Measurements from ENCODE around the gene CSTF3. TPM values are rescaled to one million over a fixed set of nuclear protein-coding genes. Genes with fewer than 3 reads are reported as not detected.

The CSTF3 gene
- total and polyA plus RNA-seq, 8 donors: 23.5 to 64.4 (median 49.8) TPM

DNA sequence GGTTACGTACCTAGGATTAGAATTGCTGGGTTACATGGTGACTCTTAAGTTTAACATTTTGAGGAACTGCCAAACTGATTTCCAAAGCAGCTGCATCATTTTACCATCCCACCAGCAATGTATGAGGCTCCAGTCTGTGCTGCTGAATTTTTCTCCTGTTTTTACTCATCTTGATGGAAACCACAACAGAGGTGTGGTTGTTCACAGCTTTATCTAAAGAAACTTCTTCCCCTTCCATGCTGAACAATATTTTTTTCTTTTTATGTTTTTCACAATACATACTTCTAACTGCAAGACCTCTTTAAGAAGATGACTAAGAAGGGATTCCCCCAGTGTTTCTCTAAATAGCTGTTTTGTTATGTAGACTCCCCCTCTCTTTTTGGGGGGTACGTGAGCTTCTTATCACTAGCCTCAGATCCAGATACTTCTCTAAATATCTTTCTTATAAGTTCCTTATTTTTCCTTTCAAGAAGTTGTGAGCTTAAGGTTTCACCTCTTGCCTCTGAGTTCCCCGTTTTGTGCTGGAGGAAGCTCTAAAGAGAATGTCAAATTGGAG lies 97.9 kb downstream of the CSTF3 start:
- Histone ChIP-seq H3K36me3 (peaks cover 0 to 75% of the 10 kb centered on the region in 2 donors), H3K4me3 (no peak overlapping the region), H3K27me3 (no peaks in the 10 kb centered on the region), H3K27ac (peak overlapping the region in 1 of 2 donors; percentile 82), H3K4me1 (peaks cover 0 to 26% of the 10 kb centered on the region in 2 donors), H3K9me3 (no peaks in the 10 kb centered on the region)
- intact Hi-C loops (cut with DNase I): no loop called here
- TF ChIP-seq, protein P1, sequence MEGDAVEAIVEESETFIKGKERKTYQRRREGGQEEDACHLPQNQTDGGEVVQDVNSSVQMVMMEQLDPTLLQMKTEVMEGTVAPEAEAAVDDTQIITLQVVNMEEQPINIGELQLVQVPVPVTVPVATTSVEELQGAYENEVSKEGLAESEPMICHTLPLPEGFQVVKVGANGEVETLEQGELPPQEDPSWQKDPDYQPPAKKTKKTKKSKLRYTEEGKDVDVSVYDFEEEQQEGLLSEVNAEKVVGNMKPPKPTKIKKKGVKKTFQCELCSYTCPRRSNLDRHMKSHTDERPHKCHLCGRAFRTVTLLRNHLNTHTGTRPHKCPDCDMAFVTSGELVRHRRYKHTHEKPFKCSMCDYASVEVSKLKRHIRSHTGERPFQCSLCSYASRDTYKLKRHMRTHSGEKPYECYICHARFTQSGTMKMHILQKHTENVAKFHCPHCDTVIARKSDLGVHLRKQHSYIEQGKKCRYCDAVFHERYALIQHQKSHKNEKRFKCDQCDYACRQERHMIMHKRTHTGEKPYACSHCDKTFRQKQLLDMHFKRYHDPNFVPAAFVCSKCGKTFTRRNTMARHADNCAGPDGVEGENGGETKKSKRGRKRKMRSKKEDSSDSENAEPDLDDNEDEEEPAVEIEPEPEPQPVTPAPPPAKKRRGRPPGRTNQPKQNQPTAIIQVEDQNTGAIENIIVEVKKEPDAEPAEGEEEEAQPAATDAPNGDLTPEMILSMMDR (IDR thresholded peaks at IDR 0.05): no peak
- no peak for ATAC-seq
- no peak for DNase-seq

DNA sequence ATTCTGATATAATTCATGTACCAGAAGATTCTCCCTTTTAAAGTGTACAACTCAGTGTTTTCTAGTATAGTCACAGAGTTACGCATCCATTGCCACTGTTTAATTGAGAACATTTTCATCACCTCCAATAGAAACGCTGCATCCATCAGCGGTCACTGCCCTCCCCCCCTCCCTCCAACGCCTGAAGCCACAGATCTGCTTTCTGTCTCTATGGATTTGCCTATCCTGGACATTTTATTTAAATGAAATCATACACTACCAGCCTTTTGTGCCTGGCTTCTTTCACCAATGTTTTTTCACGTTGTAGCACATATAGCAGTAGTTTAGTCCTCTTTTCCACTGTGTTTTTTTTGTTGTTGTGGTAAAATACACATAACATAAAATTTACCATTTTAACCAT lies 99.1 kb downstream of the CSTF3 start:
- intact Hi-C loops (cut with DNase I): no loop called here
- Histone ChIP-seq H3K9me3 (no peaks in the 10 kb centered on the region), H3K4me3 (no peak overlapping the region), H3K36me3 (peaks cover 0 to 74% of the 10 kb centered on the region in 2 donors), H3K4me1 (peaks cover 0 to 26% of the 10 kb centered on the region in 2 donors), H3K27ac (no peak overlapping the region), H3K27me3 (no peaks in the 10 kb centered on the region)
- no peak for ATAC-seq
- DNase-seq: no peak
- TF ChIP-seq, protein P1 (IDR thresholded peaks at IDR 0.05): no peak

DNA sequence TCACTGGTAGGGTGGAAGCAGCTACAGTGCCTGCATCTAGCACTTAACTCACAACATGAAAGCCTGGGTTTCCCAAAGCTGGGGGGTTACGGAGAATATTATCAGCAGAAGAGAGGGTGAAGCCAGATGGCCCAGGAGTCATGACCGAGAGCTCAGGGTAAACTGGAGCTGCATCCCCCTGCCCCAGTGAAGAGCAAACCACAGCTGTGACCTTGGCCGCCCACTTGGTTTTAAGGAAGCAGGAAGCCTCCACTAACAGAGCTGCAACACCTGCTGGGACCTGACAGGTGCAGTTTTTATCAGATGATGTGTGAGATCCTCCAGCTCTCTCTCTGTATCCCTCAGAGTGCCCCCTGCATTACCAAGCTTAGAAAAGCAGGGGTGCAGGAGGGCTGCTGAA lies 101.0 kb downstream of the CSTF3 start:
- intact Hi-C loops (cut with DNase I): no loop called here
- TF ChIP-seq, protein P1 (IDR thresholded peaks at IDR 0.05): no peak

DNA sequence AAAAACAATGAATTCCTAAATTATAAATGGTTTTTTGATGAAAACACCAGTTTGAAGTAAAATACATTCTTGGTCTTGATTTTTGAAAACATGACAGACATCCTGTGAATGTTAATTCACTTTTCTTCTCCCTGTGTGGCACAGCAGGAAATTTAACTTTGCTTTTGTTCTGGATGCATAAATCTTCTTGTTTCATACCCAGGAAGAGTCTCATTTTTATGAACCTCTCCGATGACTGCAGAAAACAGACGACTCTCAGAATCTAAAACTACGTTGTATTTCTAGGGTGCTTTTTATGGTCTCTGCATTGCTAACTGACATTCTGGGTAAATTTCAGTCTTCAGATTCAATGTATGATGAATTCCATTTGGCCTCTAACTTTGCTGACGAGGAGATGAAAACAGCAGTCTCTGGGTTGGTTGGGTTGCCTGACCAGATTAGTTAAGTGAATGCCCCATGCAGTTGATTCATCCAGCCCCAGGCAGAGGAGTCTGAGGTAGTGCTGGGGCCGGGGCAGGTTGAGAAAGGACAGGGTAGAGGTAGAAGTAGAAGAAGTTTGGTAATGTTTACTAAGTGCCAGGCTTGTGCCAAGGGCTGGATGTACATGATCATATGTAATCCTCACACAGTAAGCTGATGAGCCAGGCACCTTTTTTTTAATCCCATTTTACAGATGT lies 101.8 kb downstream of the CSTF3 start:
- ATAC-seq (no peak), DNase-seq (no peak)
- intact Hi-C loops (cut with DNase I): no loop called here
- TF ChIP-seq, protein P1 (IDR thresholded peaks at IDR 0.05): no peak
- H3K27ac ChIP-seq: no peak overlapping the region
- H3K4me3 ChIP-seq: no peak overlapping the region
- peaks cover 0 to 79% of the 10 kb centered on the region in 2 donors for H3K36me3 ChIP-seq
- no peaks in the 10 kb centered on the region for H3K27me3 ChIP-seq
- no peaks in the 10 kb centered on the region for H3K9me3 ChIP-seq
- peaks cover 0 to 17% of the 10 kb centered on the region in 2 donors for H3K4me1 ChIP-seq

More for the DNA sequence above, 101.0 kb downstream of the CSTF3 start:
- Histone ChIP-seq H3K36me3 (peaks cover 0 to 72% of the 10 kb centered on the region in 2 donors), H3K27me3 (no peaks in the 10 kb centered on the region), H3K4me1 (peaks cover 0 to 25% of the 10 kb centered on the region in 2 donors), H3K4me3 (no peak overlapping the region), H3K27ac (no peak overlapping the region), H3K9me3 (no peaks in the 10 kb centered on the region)
- no peak for ATAC-seq
- no peak for DNase-seq

DNA sequence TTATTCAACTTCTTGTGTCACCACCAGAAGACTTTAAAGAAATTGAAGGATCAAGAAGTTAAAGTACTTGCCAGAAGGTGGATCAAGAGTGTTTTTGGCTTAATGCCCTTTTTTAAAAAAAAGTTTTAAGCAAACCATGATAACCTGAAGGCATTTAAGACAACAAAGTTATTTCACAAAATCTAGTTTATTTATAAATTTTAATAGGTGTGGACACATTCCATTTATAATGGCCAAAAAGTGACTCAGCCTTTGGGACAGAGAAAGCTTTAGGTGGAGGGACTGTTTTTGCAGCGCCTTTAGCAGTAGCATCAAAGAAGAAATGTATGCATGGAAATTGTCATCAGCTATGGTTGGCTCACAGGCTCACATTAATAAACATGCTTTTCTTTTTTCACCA lies 104.0 kb downstream of the CSTF3 start:
- Histone ChIP-seq H3K27me3 (no peaks in the 10 kb centered on the region), H3K4me3 (no peak overlapping the region), H3K4me1 (peaks cover 0 to under 1% of the 10 kb centered on the region in 2 donors), H3K27ac (no peak overlapping the region), H3K9me3 (no peaks in the 10 kb centered on the region), H3K36me3 (peaks cover 0 to 70% of the 10 kb centered on the region in 2 donors)
- TF ChIP-seq, protein P1 (IDR thresholded peaks at IDR 0.05): no peak
- intact Hi-C loops (cut with DNase I): no loop called here
- ATAC-seq (no peak), DNase-seq (no peak)

Data from left lung (tissue), 10 donors.